Measurements from ENCODE around the gene HNRNPCL1.
"Not testable (repeated sequence)": the region's sequence is repeated elsewhere in the genome, so short reads cannot be mapped to it uniquely, and the experiment has no call there.

HNRNPCL1 gene

GRCh38 chr1:12848620-12849019 lies at the start of gene HNRNPCL1:
TSS of gene HNRNPCL1 (minus strand) at chr1:12848720. CDS start at chr1:12848289, 431 bp downstream.
- not testable (repeated sequence) for H3K4me3 ChIP-seq (ENCODE audit: low read depth, low read length)

- H3K4me3 ChIP-seq (ENCODE audit: low read depth, low read length) = not testable (repeated sequence)
These were observed 49.6 kb upstream of the HNRNPCL1 start, which contains the start of gene PRAMEF10 for GRCh38 chr1:12898170-12898569. TSS of gene PRAMEF10 (minus strand) at chr1:12898270. CDS start at chr1:12895847, 2,423 bp downstream.

GRCh38 chr1:12886101-12886500 lies 37.6 kb upstream of the HNRNPCL1 start, which contains the start of gene PRAMEF4:
TSS of gene PRAMEF4 (minus strand) at chr1:12886201. CDS start at chr1:12883394, 2,807 bp downstream.
- not testable (repeated sequence) for H3K4me3 ChIP-seq (ENCODE audit: low read depth, low read length)

- not testable (repeated sequence) for H3K4me3 ChIP-seq (ENCODE audit: low read depth, low read length)
These were observed 29.9 kb upstream of the HNRNPCL1 start for GRCh38 chr1:12878453-12878852.

- H3K4me3 ChIP-seq (ENCODE audit: low read depth, low read length) = not testable (repeated sequence)
These were observed 14.8 kb upstream of the HNRNPCL1 start for GRCh38 chr1:12863131-12863880.

- not testable (repeated sequence) for H3K4me3 ChIP-seq (ENCODE audit: low read depth, low read length)
These were observed 8.3 kb upstream of the HNRNPCL1 start, which contains the start of gene PRAMEF2 for GRCh38 chr1:12856786-12857185. TSS of gene PRAMEF2 (plus strand) at chr1:12857086. CDS start at chr1:12859010, 1,924 bp downstream.

GRCh38 chr1:12851779-12852178 lies 3.3 kb upstream of the HNRNPCL1 start:
- no peak for TF ChIP-seq CTCF (IDR thresholded peaks at IDR 0.05; ENCODE audit: borderline replicate concordance, insufficient read depth, low read depth, low read length)
- no peak overlapping the region for H3K4me3 ChIP-seq (ENCODE audit: low read depth, low read length)

- not testable (repeated sequence) for H3K4me3 ChIP-seq (ENCODE audit: low read depth, low read length)
These were observed 15.3 kb downstream of the HNRNPCL1 start for GRCh38 chr1:12833251-12833650.

- not testable (repeated sequence) for H3K4me3 ChIP-seq (ENCODE audit: low read depth, low read length)
These were observed 17.2 kb downstream of the HNRNPCL1 start, which contains the start of gene PRAMEF11 for GRCh38 chr1:12831310-12831709. TSS of gene PRAMEF11 (minus strand) at chr1:12831410. CDS start at chr1:12828789, 2,621 bp downstream.

- not testable (repeated sequence) for H3K4me3 ChIP-seq (ENCODE audit: low read depth, low read length)
These were observed 29.5 kb downstream of the HNRNPCL1 start for GRCh38 chr1:12819061-12819460.

GRCh38 chr1:12811409-12811784 lies 37.1 kb downstream of the HNRNPCL1 start:
- TF ChIP-seq CTCF (IDR thresholded peaks at IDR 0.05; ENCODE audit: borderline replicate concordance, insufficient read depth, low read depth, low read length) = no peak
- no peak overlapping the region for H3K4me3 ChIP-seq (ENCODE audit: low read depth, low read length)

- no peak overlapping the region for H3K4me3 ChIP-seq (ENCODE audit: low read depth, low read length)
- TF ChIP-seq CTCF (IDR thresholded peaks at IDR 0.05; ENCODE audit: borderline replicate concordance, insufficient read depth, low read depth, low read length) = no peak
These were observed 37.7 kb downstream of the HNRNPCL1 start for GRCh38 chr1:12810691-12811408.
